ENCODE data around the gene RBBP6. TPM values are rescaled to one million over a fixed set of nuclear protein-coding genes. Genes with fewer than 3 reads are reported as not detected.

RBBP6 gene
- total RNA-seq, 1 experiment from 2014 or later: 54.8 TPM

GRCh38 chr16:24518498-24518897 is 20.9 kb upstream of the RBBP6 start:
- Mint-ChIP-seq H3K36me3 (ENCODE audit: insufficient read depth in 1 of 3, low read depth in 3 of 3) (no peaks in the 10 kb centered on the region), H3K9me3 (no peaks in the 10 kb centered on the region), H3K27me3 (ENCODE audit: low read depth) (peaks cover 6% of the 10 kb centered on the region), H3K4me1 (peaks cover 0 to 3% of the 10 kb centered on the region in 2 experiments; a peak in 1 of 4 replicates), H3K4me3 (no peak overlapping the region), H3K27ac (no peak overlapping the region)
- Histone ChIP-seq H2BK12ac (ENCODE audit: insufficient read length, low read depth, low read length) (no peak overlapping the region), H3K4me2 (ENCODE audit: insufficient read depth, insufficient read length, low read length) (no peak overlapping the region), H2BK5ac (ENCODE audit: insufficient read length, low read length) (no peak overlapping the region), H2AK5ac (ENCODE audit: insufficient read length, low read length) (no peak overlapping the region), H2BK20ac (ENCODE audit: low read depth, low read length, poor library complexity, severe bottlenecking) (no peak overlapping the region), H3K4me1 (ENCODE audit: insufficient read depth, low read length) (no peaks in the 10 kb centered on the region), H4K5ac (ENCODE audit: insufficient read length, low read depth, low read length) (no peak overlapping the region), H2BK120ac (ENCODE audit: low read depth, low read length, poor library complexity, severe bottlenecking) (no peak overlapping the region), H4K20me1 (ENCODE audit: control insufficient read depth, insufficient read depth, insufficient read length) (no peaks in the 10 kb centered on the region), H3K4ac (ENCODE audit: low read depth, low read length) (no peak overlapping the region), H4K8ac (replicated peaks; ENCODE audit: insufficient read length, low read depth, low read length) (no peak overlapping the region), H3K27me3 (ENCODE audit: insufficient read depth, low read length) (no peaks in the 10 kb centered on the region), H3K23me2 (ENCODE audit: insufficient read length, low read depth, low read length, poor library complexity, severe bottlenecking) (no peaks in the 10 kb centered on the region), H3K56ac (ENCODE audit: insufficient read length, low read depth, low read length) (no peak overlapping the region), H3K14ac (ENCODE audit: insufficient read depth, low read length) (no peak overlapping the region), H2BK15ac (ENCODE audit: low read depth, low read length) (no peak overlapping the region), H4K91ac (ENCODE audit: insufficient read length, low read depth, low read length) (no peak overlapping the region), H3K9me3 (ENCODE audit: control insufficient read depth, low read depth, low read length) (no peaks in the 10 kb centered on the region), H3T11ph (ENCODE audit: low read length) (no peak overlapping the region), H3K27ac (ENCODE audit: insufficient read length, low read depth, low read length) (no peak overlapping the region), H2AFZ (ENCODE audit: low read length) (no peak overlapping the region), H3K18ac (ENCODE audit: insufficient read length, low read depth, low read length) (no peak overlapping the region), H3K79me1 (ENCODE audit: insufficient read depth, low read depth, low read length, poor library complexity, severe bottlenecking) (no peaks in the 10 kb centered on the region), H3K79me2 (ENCODE audit: insufficient read depth, low read length) (no peaks in the 10 kb centered on the region), H3K9ac (ENCODE audit: extremely low read depth, insufficient read length, low read length) (no peak overlapping the region), H3K23ac (ENCODE audit: insufficient read length, low read depth, low read length) (no peak overlapping the region)
- DNase-seq: no peak
- no peak for TF ChIP-seq CTCF (conservative IDR thresholded peaks at IDR 0.05)

Measured in H9 (cell line).